SK-N-SH treated with all-trans-retinoic acid at 6 μM for 48 hours (cell line): ENCODE data around the gene CETP.

Experiments used
- ARNTL ChIP-seq: fragments of 450-650 bp; formaldehyde crosslinking; IDR thresholded peaks from 2 replicates; pipeline ENCODE4 v1.5.0; 2020; ENCODE audit warnings: low read depth, mild to moderate bottlenecking, moderate library complexity, borderline replicate concordance
- CREB5 ChIP-seq: fragments of 250-450 bp; sonication (Bioruptor Pico); IDR thresholded peaks from 2 replicates; pipeline ENCODE4 v1.5.1; 2020; ENCODE audit warnings: low read depth, mild to moderate bottlenecking, moderate library complexity
- CSRNP3 ChIP-seq: fragments of 250-450 bp; sonication (Bioruptor Pico); IDR thresholded peaks from 2 replicates; pipeline ENCODE4 v1.5.1; 2021; ENCODE audit warnings: mild to moderate bottlenecking, moderate library complexity
- ESRRG ChIP-seq: fragments of 250-450 bp; sonication (Bioruptor Pico); IDR thresholded peaks from 2 replicates; pipeline ENCODE4 v1.6.1; 2021; ENCODE audit warnings: mild to moderate bottlenecking
- OSR1 ChIP-seq: fragments of 250-450 bp; sonication (Bioruptor Pico); IDR thresholded peaks from 2 replicates; pipeline ENCODE4 v1.8.0; 2022; ENCODE audit warnings: moderate library complexity, mild to moderate bottlenecking, inconsistent platforms
- PATZ1 ChIP-seq: fragments of 250-450 bp; sonication (Bioruptor Pico); IDR thresholded peaks from 2 replicates; pipeline ENCODE4 v1.8.0; 2020; ENCODE audit warnings: mild to moderate bottlenecking, moderate library complexity, borderline replicate concordance
- RARB ChIP-seq: fragments of 250-450 bp; sonication (Bioruptor Pico); IDR thresholded peaks from 2 replicates; pipeline ENCODE4 v1.8.0; 2021; ENCODE audit warnings: mild to moderate bottlenecking, moderate library complexity
- TCF4 ChIP-seq: fragments of 250-450 bp; sonication (Bioruptor Pico); IDR thresholded peaks from 2 replicates; pipeline ENCODE4 v1.8.0; 2021; ENCODE audit warnings: mild to moderate bottlenecking, moderate library complexity, borderline replicate concordance
- TOX ChIP-seq: fragments of 250-450 bp; sonication (Bioruptor Pico); IDR thresholded peaks from 2 replicates; pipeline ENCODE4 v1.8.0; 2021; ENCODE audit warnings: mild to moderate bottlenecking, moderate library complexity, borderline replicate concordance
- TSHZ2 ChIP-seq: fragments of 250-450 bp; sonication (Bioruptor Pico); IDR thresholded peaks from 2 replicates; pipeline ENCODE4 v1.5.0; 2020; ENCODE audit warnings: mild to moderate bottlenecking, moderate library complexity
- ZC3H10 ChIP-seq: fragments of 250-450 bp; sonication (Bioruptor Pico); IDR thresholded peaks from 2 replicates; pipeline ENCODE4 v1.5.1; 2021; ENCODE audit warnings: mild to moderate bottlenecking, moderate library complexity
- ZFP3 ChIP-seq: fragments of 250-450 bp; sonication (Bioruptor Pico); IDR thresholded peaks from 2 replicates; pipeline ENCODE4 v1.5.0; 2020; ENCODE audit warnings: mild to moderate bottlenecking, moderate library complexity
- ZNF70 ChIP-seq: fragments of 450-650 bp; formaldehyde crosslinking; IDR thresholded peaks from 2 replicates; pipeline ENCODE4 v1.5.0; 2020; ENCODE audit warnings: mild to moderate bottlenecking, moderate library complexity
- ZNF8 ChIP-seq: fragments of 450-650 bp; formaldehyde crosslinking; IDR thresholded peaks from 2 replicates; pipeline ENCODE4 v1.5.0; 2020; ENCODE audit warnings: mild to moderate bottlenecking, moderate library complexity

- TF ChIP-seq ARNTL (CRISPR knock-in tag) (no peak), TOX (CRISPR knock-in tag) (no peak), CSRNP3 (CRISPR knock-in tag) (no peak), ZC3H10 (CRISPR knock-in tag) (no peak), RARB (CRISPR knock-in tag) (no peak), ZFP3 (CRISPR knock-in tag) (no peak), TSHZ2 (no peak), PATZ1 (no peak), TCF4 (CRISPR knock-in tag) (no peak), CREB5 (CRISPR knock-in tag) (no peak), ESRRG (CRISPR knock-in tag) (no peak), ZNF8 (CRISPR knock-in tag) (no peak), ZNF70 (CRISPR knock-in tag) (no peak), OSR1 (CRISPR knock-in tag) (no peak)
These were observed 65.0 kb downstream of the CETP start for GRCh38 chr16:57026778-57027062.
